ENCODE data around the gene ZFAND2B.

Gene ZFAND2B

GRCh38 chr2:219206328-219207133, at the start of gene ZFAND2B:
TSS of gene ZFAND2B (plus strand) at chr2:219206782. CDS start at chr2:219206988, 206 bp downstream.
- peak within 1 kb of the TSS; percentile 52 for H3K4me3 ChIP-seq (replicated peaks; ENCODE audit: low read depth, low read length)
- TF ChIP-seq CTCF (IDR thresholded peaks at IDR 0.05; ENCODE audit: low read depth, low read length, missing control alignments) = no peak
- no peak for DNase-seq (ENCODE audit: extremely low read depth, low read depth)

- H3K4me3 ChIP-seq (replicated peaks; ENCODE audit: low read depth, low read length) = no peak overlapping the region
- no peak for TF ChIP-seq CTCF (IDR thresholded peaks at IDR 0.05; ENCODE audit: low read depth, low read length, missing control alignments)
- no peak for DNase-seq (ENCODE audit: extremely low read depth, low read depth)
Observed at GRCh38 chr2:219157396-219157795, 49.2 kb upstream of the ZFAND2B start.

- H3K4me3 ChIP-seq (replicated peaks; ENCODE audit: low read depth, low read length) = no peak overlapping the region
- no peak for DNase-seq (ENCODE audit: extremely low read depth, low read depth)
- no peak for TF ChIP-seq CTCF (IDR thresholded peaks at IDR 0.05; ENCODE audit: low read depth, low read length, missing control alignments)
Observed at GRCh38 chr2:219158025-219158424, 48.6 kb upstream of the ZFAND2B start.

GRCh38 chr2:219158586-219158985, 48.0 kb upstream of the ZFAND2B start:
- no peak overlapping the region for H3K4me3 ChIP-seq (replicated peaks; ENCODE audit: low read depth, low read length)
- DNase-seq (ENCODE audit: extremely low read depth, low read depth) = no peak
- no peak for TF ChIP-seq CTCF (IDR thresholded peaks at IDR 0.05; ENCODE audit: low read depth, low read length, missing control alignments)

- DNase-seq (ENCODE audit: extremely low read depth, low read depth) = no peak
- TF ChIP-seq CTCF (IDR thresholded peaks at IDR 0.05; ENCODE audit: low read depth, low read length, missing control alignments) = no peak
- H3K4me3 ChIP-seq (replicated peaks; ENCODE audit: low read depth, low read length) = peak overlapping the region; percentile 57
Observed at GRCh38 chr2:219159771-219160185, 46.8 kb upstream of the ZFAND2B start.

- peak; percentile 96 for TF ChIP-seq CTCF (IDR thresholded peaks at IDR 0.05; ENCODE audit: low read depth, low read length, missing control alignments)
- H3K4me3 ChIP-seq (replicated peaks; ENCODE audit: low read depth, low read length) = peak within 1 kb of the TSS; percentile 57
- DNase-seq (ENCODE audit: extremely low read depth, low read depth) = peak; percentile 62
Observed at GRCh38 chr2:219160186-219161017, 46.2 kb upstream of the ZFAND2B start, which contains the start of gene NHEJ1. TSS of gene NHEJ1 (minus strand) at chr2:219160815. CDS start at chr2:219158362, 2,453 bp downstream.
